Activated T-helper 1 cell treated with anti-CD3 and anti-CD28 coated beads, Interleukin-12 subunit alpha, Interleukin-12 subunit beta, Interleukin-2, Interleukin-4 antibody, amounts not matched to agents 30 ng/mL and 10 ng/mL and 1 ng/mL, durations not matched to agents 14 hours and 24 hours and 36 hours (primary cell): Measurements from ENCODE around the gene MAMLD1. TPM values are rescaled to one million over a fixed set of nuclear protein-coding genes. Genes with fewer than 3 reads are reported as not detected.
A peak's percentile ranks its signal among the peaks of the same experiment; 100 is the strongest.
"Not testable (repeated sequence)": the region's sequence is repeated elsewhere in the genome, so short reads cannot be mapped to it uniquely, and the experiment has no call there.

Source experiments
- DNase-seq: peaks from one replicate; pipeline ENCODE4 v3.0.0; 2021; ENCODE audit warnings: low spot score
- H3K27ac Mint-ChIP-seq: one replicate; pipeline ENCODE4 v1.8.0; 2021; ENCODE audit warnings: mild to moderate bottlenecking, mixed read lengths
- H3K27me3 Mint-ChIP-seq: one replicate; pipeline ENCODE4 v1.8.0; 2022; ENCODE audit warnings: mild to moderate bottlenecking, moderate library complexity, mixed read lengths; ENCODE audit not compliant: insufficient read depth
- H3K36me3 Mint-ChIP-seq: one replicate; pipeline ENCODE4 v1.8.0; 2021; ENCODE audit warnings: low read depth, mixed read lengths
- H3K4me1 Mint-ChIP-seq: one replicate; pipeline ENCODE4 v1.8.0; 2021; ENCODE audit warnings: low read depth, mixed read lengths
- H3K4me3 Mint-ChIP-seq: one replicate; pipeline ENCODE4 v1.8.0; 2021; ENCODE audit warnings: mild to moderate bottlenecking, moderate library complexity, mixed read lengths
- H3K9me3 Mint-ChIP-seq: one replicate; pipeline ENCODE4 v1.8.0; 2021; ENCODE audit warnings: mixed read lengths
- intact Hi-C: fragments of 100-400 bp; cut with micrococcal nuclease; formaldehyde crosslinking; loops from one replicate; pipeline ENCODE4 v1.15.1; 2024
- total RNA-seq: library from RNA; stranded (reverse); gene quantifications from 2 replicates; pipeline ENCODE4 v1.2.3, GENCODE V29; 2022

MAMLD1 gene
- total RNA-seq, 1 donor from 2014 or later, result 19.2 TPM

GRCh38 chrX:150334981-150335380 lies 28.1 kb upstream of the MAMLD1 start:
- no peak overlapping the region for H3K27ac Mint-ChIP-seq
- no peaks in the 10 kb centered on the region for H3K36me3 Mint-ChIP-seq
- no peaks in the 10 kb centered on the region for H3K9me3 Mint-ChIP-seq
- no peak overlapping the region for H3K4me3 Mint-ChIP-seq
- H3K4me1 Mint-ChIP-seq, result peaks cover 10% of the 10 kb centered on the region
- no peak for DNase-seq
- intact Hi-C loops, result no loop called here
- H3K27me3 Mint-ChIP-seq, result peaks cover 6% of the 10 kb centered on the region

GRCh38 chrX:150337026-150337425 lies 26.1 kb upstream of the MAMLD1 start:
- intact Hi-C loops, result no loop called here
- no peak overlapping the region for H3K27ac Mint-ChIP-seq
- DNase-seq, result no peak

GRCh38 chrX:150337536-150337935 lies 25.6 kb upstream of the MAMLD1 start:
- Mint-ChIP-seq H3K4me1 (peaks cover 10% of the 10 kb centered on the region), H3K27me3 (peaks cover 6% of the 10 kb centered on the region), H3K36me3 (no peaks in the 10 kb centered on the region), H3K27ac (no peak overlapping the region), H3K9me3 (no peaks in the 10 kb centered on the region), H3K4me3 (no peak overlapping the region)
- DNase-seq, result no peak
- intact Hi-C loops, result no loop called here

More at GRCh38 chrX:150337026-150337425, 26.1 kb upstream of the MAMLD1 start:
- Mint-ChIP-seq H3K9me3 (no peaks in the 10 kb centered on the region), H3K27me3 (peaks cover 6% of the 10 kb centered on the region), H3K4me3 (no peak overlapping the region), H3K36me3 (no peaks in the 10 kb centered on the region), H3K4me1 (peaks cover 10% of the 10 kb centered on the region)

GRCh38 chrX:150338615-150339014 lies 24.5 kb upstream of the MAMLD1 start:
- H3K4me3 Mint-ChIP-seq, result no peak overlapping the region
- H3K9me3 Mint-ChIP-seq, result no peaks in the 10 kb centered on the region
- no peak overlapping the region for H3K27ac Mint-ChIP-seq
- intact Hi-C loops, result no loop called here
- H3K4me1 Mint-ChIP-seq, result peaks cover under 1% of the 10 kb centered on the region
- no peaks in the 10 kb centered on the region for H3K36me3 Mint-ChIP-seq
- DNase-seq, result no peak
- H3K27me3 Mint-ChIP-seq, result peaks cover 6% of the 10 kb centered on the region

- intact Hi-C loops, result no loop called here
- no peaks in the 10 kb centered on the region for H3K4me1 Mint-ChIP-seq
- no peak overlapping the region for H3K27ac Mint-ChIP-seq
- no peak overlapping the region for H3K4me3 Mint-ChIP-seq
- no peaks in the 10 kb centered on the region for H3K36me3 Mint-ChIP-seq
- no peak for DNase-seq
- no peaks in the 10 kb centered on the region for H3K9me3 Mint-ChIP-seq
- peaks cover 6% of the 10 kb centered on the region for H3K27me3 Mint-ChIP-seq
Measured at GRCh38 chrX:150339736-150340135, 23.4 kb upstream of the MAMLD1 start.

GRCh38 chrX:150340326-150340725 lies 22.8 kb upstream of the MAMLD1 start:
- H3K4me1 Mint-ChIP-seq, H3K27me3 Mint-ChIP-seq, intact Hi-C loops, H3K27ac Mint-ChIP-seq, H3K36me3 Mint-ChIP-seq, DNase-seq, H3K4me3 Mint-ChIP-seq, H3K9me3 Mint-ChIP-seq: not testable (repeated sequence)

- intact Hi-C loops, result no loop called here
Measured at GRCh38 chrX:150347471-150347870, 15.6 kb upstream of the MAMLD1 start.

GRCh38 chrX:150348365-150348764 lies 14.8 kb upstream of the MAMLD1 start:
- H3K27me3 Mint-ChIP-seq, result peaks cover 1% of the 10 kb centered on the region
- intact Hi-C loops, result no loop called here
- no peak for DNase-seq
- H3K4me3 Mint-ChIP-seq, result no peak overlapping the region
- no peaks in the 10 kb centered on the region for H3K36me3 Mint-ChIP-seq
- H3K9me3 Mint-ChIP-seq, result no peaks in the 10 kb centered on the region
- H3K27ac Mint-ChIP-seq, result no peak overlapping the region
- peaks cover 5% of the 10 kb centered on the region for H3K4me1 Mint-ChIP-seq

More at GRCh38 chrX:150347471-150347870, 15.6 kb upstream of the MAMLD1 start:
- no peaks in the 10 kb centered on the region for H3K9me3 Mint-ChIP-seq
- no peak overlapping the region for H3K27ac Mint-ChIP-seq
- no peak overlapping the region for H3K4me3 Mint-ChIP-seq
- no peak for DNase-seq
- peaks cover 5% of the 10 kb centered on the region for H3K4me1 Mint-ChIP-seq
- no peaks in the 10 kb centered on the region for H3K36me3 Mint-ChIP-seq
- peaks cover 1% of the 10 kb centered on the region for H3K27me3 Mint-ChIP-seq

GRCh38 chrX:150352114-150352513 lies 11.0 kb upstream of the MAMLD1 start:
- H3K36me3 Mint-ChIP-seq, result no peaks in the 10 kb centered on the region
- H3K4me1 Mint-ChIP-seq, result peaks cover 5% of the 10 kb centered on the region
- DNase-seq, result no peak
- H3K4me3 Mint-ChIP-seq, result no peak overlapping the region
- H3K27ac Mint-ChIP-seq, result no peak overlapping the region
- peaks cover 1% of the 10 kb centered on the region for H3K27me3 Mint-ChIP-seq
- intact Hi-C loops, result no loop called here
- no peaks in the 10 kb centered on the region for H3K9me3 Mint-ChIP-seq

- H3K4me3 Mint-ChIP-seq, result no peak overlapping the region
- H3K27ac Mint-ChIP-seq, result no peak overlapping the region
- H3K9me3 Mint-ChIP-seq, result no peaks in the 10 kb centered on the region
- H3K36me3 Mint-ChIP-seq, result no peaks in the 10 kb centered on the region
- H3K27me3 Mint-ChIP-seq, result peaks cover 1% of the 10 kb centered on the region
- peaks cover 5% of the 10 kb centered on the region for H3K4me1 Mint-ChIP-seq
- intact Hi-C loops, result no loop called here
- DNase-seq, result no peak
Measured at GRCh38 chrX:150352581-150352980, 10.5 kb upstream of the MAMLD1 start.

GRCh38 chrX:150355913-150356312 lies 7.2 kb upstream of the MAMLD1 start:
- no peak overlapping the region for H3K27ac Mint-ChIP-seq
- H3K4me3 Mint-ChIP-seq, result no peak overlapping the region
- peaks cover 8% of the 10 kb centered on the region for H3K4me1 Mint-ChIP-seq
- H3K9me3 Mint-ChIP-seq, result no peaks in the 10 kb centered on the region
- intact Hi-C loops, result no loop called here
- H3K36me3 Mint-ChIP-seq, result no peaks in the 10 kb centered on the region
- H3K27me3 Mint-ChIP-seq, result peaks cover 7% of the 10 kb centered on the region
- DNase-seq, result no peak

GRCh38 chrX:150357790-150358189 lies 5.3 kb upstream of the MAMLD1 start:
- no peak overlapping the region for H3K27ac Mint-ChIP-seq
- H3K9me3 Mint-ChIP-seq, result no peaks in the 10 kb centered on the region
- intact Hi-C loops, result no loop called here
- H3K4me1 Mint-ChIP-seq, result peaks cover 20% of the 10 kb centered on the region
- H3K4me3 Mint-ChIP-seq, result no peak overlapping the region
- no peak for DNase-seq
- H3K36me3 Mint-ChIP-seq, result no peaks in the 10 kb centered on the region
- peaks cover 9% of the 10 kb centered on the region for H3K27me3 Mint-ChIP-seq

- intact Hi-C loops, result no loop called here
- Mint-ChIP-seq H3K36me3 (no peaks in the 10 kb centered on the region), H3K4me1 (peaks cover 20% of the 10 kb centered on the region), H3K27me3 (peaks cover 9% of the 10 kb centered on the region), H3K9me3 (no peaks in the 10 kb centered on the region), H3K27ac (no peak overlapping the region), H3K4me3 (no peak overlapping the region)
- DNase-seq, result no peak
Measured at GRCh38 chrX:150358651-150359050, 4.5 kb upstream of the MAMLD1 start.

GRCh38 chrX:150360331-150360730 lies 2.8 kb upstream of the MAMLD1 start:
- peaks cover 9% of the 10 kb centered on the region for H3K27me3 Mint-ChIP-seq
- intact Hi-C loops, result loop anchor here (5.0 to 10.0 kb wide), 2 partner anchors 67 to 486 kb away; no protein-coding TSS in a partner anchor
- DNase-seq, result no peak
- H3K9me3 Mint-ChIP-seq, result no peaks in the 10 kb centered on the region
- peak overlapping the region; percentile 16 for H3K4me3 Mint-ChIP-seq
- no peaks in the 10 kb centered on the region for H3K36me3 Mint-ChIP-seq
- no peak overlapping the region for H3K27ac Mint-ChIP-seq
- H3K4me1 Mint-ChIP-seq, result peaks cover 20% of the 10 kb centered on the region
